ENCODE measurements around the gene AANAT.

- TF ChIP-seq, protein P1, sequence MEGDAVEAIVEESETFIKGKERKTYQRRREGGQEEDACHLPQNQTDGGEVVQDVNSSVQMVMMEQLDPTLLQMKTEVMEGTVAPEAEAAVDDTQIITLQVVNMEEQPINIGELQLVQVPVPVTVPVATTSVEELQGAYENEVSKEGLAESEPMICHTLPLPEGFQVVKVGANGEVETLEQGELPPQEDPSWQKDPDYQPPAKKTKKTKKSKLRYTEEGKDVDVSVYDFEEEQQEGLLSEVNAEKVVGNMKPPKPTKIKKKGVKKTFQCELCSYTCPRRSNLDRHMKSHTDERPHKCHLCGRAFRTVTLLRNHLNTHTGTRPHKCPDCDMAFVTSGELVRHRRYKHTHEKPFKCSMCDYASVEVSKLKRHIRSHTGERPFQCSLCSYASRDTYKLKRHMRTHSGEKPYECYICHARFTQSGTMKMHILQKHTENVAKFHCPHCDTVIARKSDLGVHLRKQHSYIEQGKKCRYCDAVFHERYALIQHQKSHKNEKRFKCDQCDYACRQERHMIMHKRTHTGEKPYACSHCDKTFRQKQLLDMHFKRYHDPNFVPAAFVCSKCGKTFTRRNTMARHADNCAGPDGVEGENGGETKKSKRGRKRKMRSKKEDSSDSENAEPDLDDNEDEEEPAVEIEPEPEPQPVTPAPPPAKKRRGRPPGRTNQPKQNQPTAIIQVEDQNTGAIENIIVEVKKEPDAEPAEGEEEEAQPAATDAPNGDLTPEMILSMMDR (conservative IDR thresholded peaks at IDR 0.05; ENCODE audit: low read length): no peak
- TF ChIP-seq EZH2phosphoT487 (IDR thresholded peaks at IDR 0.05; ENCODE audit: borderline replicate concordance): no peak
Measured at GRCh38 chr17:76447931-76448652, 19.3 kb upstream of the AANAT start.
